Osteocyte (in vitro differentiated cells): ENCODE results near the gene KRTAP20-1. TPM values are rescaled to one million over a fixed set of nuclear protein-coding genes. Genes with fewer than 3 reads are reported as not detected.

Experiments used
- DNase-seq: peaks from one replicate; pipeline ENCODE4 v3.0.0; 2021; ENCODE audit warnings: mixed read lengths; ENCODE audit not compliant: unreplicated experiment; ENCODE audit errors: extremely low spot score
- H3K27ac Mint-ChIP-seq: one replicate; pipeline ENCODE4 v1.8.0; 2021; ENCODE audit warnings: mild to moderate bottlenecking, mixed read lengths; ENCODE audit not compliant: unreplicated experiment
- H3K27me3 Mint-ChIP-seq: one replicate; pipeline ENCODE4 v1.8.0; 2021; ENCODE audit warnings: mixed read lengths; ENCODE audit not compliant: unreplicated experiment
- H3K36me3 Mint-ChIP-seq: one replicate; pipeline ENCODE4 v1.8.0; 2021; ENCODE audit warnings: mixed read lengths; ENCODE audit not compliant: unreplicated experiment
- H3K4me1 Mint-ChIP-seq: one replicate; pipeline ENCODE4 v1.8.0; 2021; ENCODE audit warnings: mixed read lengths; ENCODE audit not compliant: unreplicated experiment
- H3K4me3 Mint-ChIP-seq: one replicate; pipeline ENCODE4 v1.8.0; 2021; ENCODE audit warnings: mild to moderate bottlenecking, moderate library complexity, mixed read lengths; ENCODE audit not compliant: unreplicated experiment
- H3K9me3 Mint-ChIP-seq: one replicate; pipeline ENCODE4 v1.8.0; 2021; ENCODE audit warnings: mixed read lengths; ENCODE audit not compliant: unreplicated experiment
- total RNA-seq: library from RNA; stranded (reverse); gene quantifications from 2 replicates; pipeline ENCODE4 v1.2.1, GENCODE V29; 2021
- TF ChIP-seq, protein P1 (sequence below): fragments of 200-600 bp; sonication (generic); IDR thresholded peaks from 2 replicates; pipeline ENCODE4 v1.5.0; 2021; ENCODE audit warnings: antibody characterized with exemption, mild to moderate bottlenecking, moderate library complexity

KRTAP20-1 gene
- total RNA-seq, 1 donor from 2014 or later, result not detected

DNA sequence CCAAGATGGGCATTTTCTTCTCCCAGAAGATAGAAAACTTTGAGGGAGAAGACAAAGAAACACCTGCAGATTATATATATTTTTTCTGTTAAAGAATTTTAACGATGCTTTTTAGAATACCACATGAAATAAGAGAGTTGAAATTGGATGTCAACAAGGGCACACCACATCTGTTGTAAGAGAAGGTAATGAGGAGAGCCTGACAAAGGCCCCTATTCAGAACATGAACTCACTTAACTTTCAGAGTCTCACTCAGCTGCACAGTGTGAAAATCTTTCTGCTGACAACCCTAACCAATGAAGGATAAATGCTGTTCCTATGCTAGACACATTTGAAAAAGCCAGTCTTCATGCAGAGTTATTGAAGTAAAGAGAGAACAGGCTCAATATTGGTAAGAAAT, 33.4 kb upstream of the KRTAP20-1 start:
- TF ChIP-seq, protein P1, sequence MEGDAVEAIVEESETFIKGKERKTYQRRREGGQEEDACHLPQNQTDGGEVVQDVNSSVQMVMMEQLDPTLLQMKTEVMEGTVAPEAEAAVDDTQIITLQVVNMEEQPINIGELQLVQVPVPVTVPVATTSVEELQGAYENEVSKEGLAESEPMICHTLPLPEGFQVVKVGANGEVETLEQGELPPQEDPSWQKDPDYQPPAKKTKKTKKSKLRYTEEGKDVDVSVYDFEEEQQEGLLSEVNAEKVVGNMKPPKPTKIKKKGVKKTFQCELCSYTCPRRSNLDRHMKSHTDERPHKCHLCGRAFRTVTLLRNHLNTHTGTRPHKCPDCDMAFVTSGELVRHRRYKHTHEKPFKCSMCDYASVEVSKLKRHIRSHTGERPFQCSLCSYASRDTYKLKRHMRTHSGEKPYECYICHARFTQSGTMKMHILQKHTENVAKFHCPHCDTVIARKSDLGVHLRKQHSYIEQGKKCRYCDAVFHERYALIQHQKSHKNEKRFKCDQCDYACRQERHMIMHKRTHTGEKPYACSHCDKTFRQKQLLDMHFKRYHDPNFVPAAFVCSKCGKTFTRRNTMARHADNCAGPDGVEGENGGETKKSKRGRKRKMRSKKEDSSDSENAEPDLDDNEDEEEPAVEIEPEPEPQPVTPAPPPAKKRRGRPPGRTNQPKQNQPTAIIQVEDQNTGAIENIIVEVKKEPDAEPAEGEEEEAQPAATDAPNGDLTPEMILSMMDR, result no peak
- no peak overlapping the region for H3K4me3 Mint-ChIP-seq
- H3K9me3 Mint-ChIP-seq, result no peaks in the 10 kb centered on the region
- no peaks in the 10 kb centered on the region for H3K4me1 Mint-ChIP-seq
- no peaks in the 10 kb centered on the region for H3K27me3 Mint-ChIP-seq
- no peak for DNase-seq
- no peaks in the 10 kb centered on the region for H3K36me3 Mint-ChIP-seq
- H3K27ac Mint-ChIP-seq, result no peak overlapping the region

DNA sequence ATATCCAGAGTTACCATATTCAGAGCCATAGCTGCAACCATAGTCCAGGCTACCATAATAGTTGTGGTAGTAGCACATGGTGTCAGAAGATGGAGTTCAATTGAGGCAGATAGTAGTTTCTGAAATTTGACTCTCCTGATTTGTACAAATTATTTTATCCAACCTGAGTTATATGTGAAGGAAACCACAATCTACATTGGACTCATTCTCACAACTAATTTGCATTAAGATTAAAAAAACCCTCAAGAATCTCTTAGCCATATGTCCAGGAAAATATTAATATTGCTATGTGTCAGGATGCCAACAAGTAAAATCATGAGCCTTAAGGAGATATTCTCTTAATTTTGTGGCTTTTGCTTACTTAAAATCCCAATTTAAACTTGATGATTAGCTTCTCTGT, 25.9 kb upstream of the KRTAP20-1 start, which contains the start of gene KRTAP22-2:
Gene KRTAP22-2 (minus strand): TSS at position 101 of the 400 bp plus-strand sequence.
- Mint-ChIP-seq H3K27me3 (no peaks in the 10 kb centered on the region), H3K27ac (no peak within 1 kb of the TSS), H3K4me3 (no peak within 1 kb of the TSS), H3K36me3 (no peaks in the 10 kb centered on the region), H3K4me1 (no peaks in the 10 kb centered on the region), H3K9me3 (no peaks in the 10 kb centered on the region)
- TF ChIP-seq, protein P1, result no peak
- no peak for DNase-seq

DNA sequence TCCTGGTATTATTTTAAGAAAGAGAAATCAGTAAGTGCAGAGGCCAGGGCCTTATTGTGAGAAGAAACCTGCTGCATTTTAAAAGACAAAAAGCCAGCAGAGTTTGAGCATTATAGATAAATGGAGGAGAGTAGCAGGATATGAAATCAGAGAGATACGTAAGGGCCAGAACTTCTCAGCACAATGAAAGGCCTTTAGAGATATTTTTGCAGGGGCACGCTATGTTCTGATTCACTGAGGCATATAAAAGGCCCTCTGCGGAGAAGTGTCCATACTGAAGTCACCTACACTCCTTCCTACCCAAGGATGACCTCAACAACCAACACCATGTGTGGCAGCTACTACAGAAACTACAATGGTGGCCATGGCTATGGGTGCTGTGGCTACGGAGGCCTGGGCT, 24.1 kb upstream of the KRTAP20-1 start, which contains the start of gene KRTAP6-3:
Gene KRTAP6-3 (plus strand): TSS at position 301 of the 400 bp plus-strand sequence. CDS start 6 bp downstream, at position 307.
- DNase-seq, result no peak
- no peaks in the 10 kb centered on the region for H3K27me3 Mint-ChIP-seq
- H3K9me3 Mint-ChIP-seq, result no peaks in the 10 kb centered on the region
- no peak within 1 kb of the TSS for H3K27ac Mint-ChIP-seq
- H3K36me3 Mint-ChIP-seq, result no peaks in the 10 kb centered on the region
- no peaks in the 10 kb centered on the region for H3K4me1 Mint-ChIP-seq
- TF ChIP-seq, protein P1, result no peak
- no peak within 1 kb of the TSS for H3K4me3 Mint-ChIP-seq

DNA sequence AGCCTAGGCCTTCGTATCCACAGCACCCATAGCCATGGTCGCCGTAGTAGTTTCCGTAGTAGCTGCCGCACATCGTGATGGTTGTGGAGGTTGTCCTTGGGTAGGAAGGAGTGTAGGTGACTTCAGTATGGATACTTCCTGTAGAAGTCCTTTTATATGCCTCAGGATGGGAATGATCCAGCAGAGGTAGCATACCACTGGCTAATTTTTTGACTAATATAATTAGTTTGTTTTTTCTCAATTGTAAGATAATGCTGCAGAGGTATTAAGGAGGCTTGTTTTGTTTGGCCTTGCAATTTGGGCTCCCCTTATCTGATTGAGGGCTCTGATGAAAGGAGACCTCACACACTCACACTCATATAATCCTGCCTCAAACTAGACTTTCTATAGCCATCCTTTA, 17.4 kb upstream of the KRTAP20-1 start, which contains the start of gene KRTAP6-2:
Gene KRTAP6-2 (minus strand): TSS at position 101 of the 400 bp plus-strand sequence. CDS start 28 bp downstream, at position 73.
- no peaks in the 10 kb centered on the region for H3K27me3 Mint-ChIP-seq
- no peak within 1 kb of the TSS for H3K27ac Mint-ChIP-seq
- DNase-seq, result no peak
- H3K4me1 Mint-ChIP-seq, result no peaks in the 10 kb centered on the region
- no peaks in the 10 kb centered on the region for H3K36me3 Mint-ChIP-seq
- H3K9me3 Mint-ChIP-seq, result peaks cover 5% of the 10 kb centered on the region
- H3K4me3 Mint-ChIP-seq, result no peak within 1 kb of the TSS
- TF ChIP-seq, protein P1, result no peak

DNA sequence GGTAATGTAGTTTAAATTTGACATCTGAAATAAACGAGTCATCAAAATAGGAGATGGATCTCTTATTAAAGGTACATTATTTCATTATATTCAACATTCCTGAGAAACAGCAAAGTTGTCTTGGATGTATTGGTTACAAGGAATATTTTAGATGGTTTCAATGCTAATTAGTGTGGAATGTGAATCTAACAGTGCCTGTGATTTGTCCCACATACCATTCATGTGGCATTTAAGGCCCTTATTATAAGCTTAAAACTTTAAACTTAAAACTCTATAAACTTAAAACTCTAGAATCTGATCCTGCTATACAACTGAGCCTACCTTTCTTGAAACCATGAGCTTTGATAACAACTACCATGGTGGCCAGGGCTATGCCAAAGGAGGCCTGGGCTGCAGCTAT, 15.4 kb upstream of the KRTAP20-1 start, which contains the start of gene KRTAP22-1:
Gene KRTAP22-1 (plus strand): TSS at position 301 of the 400 bp plus-strand sequence.
- TF ChIP-seq, protein P1, result no peak
- H3K4me1 Mint-ChIP-seq, result no peaks in the 10 kb centered on the region
- peaks cover 5% of the 10 kb centered on the region for H3K9me3 Mint-ChIP-seq
- H3K27ac Mint-ChIP-seq, result no peak within 1 kb of the TSS
- no peak within 1 kb of the TSS for H3K4me3 Mint-ChIP-seq
- no peak for DNase-seq
- no peaks in the 10 kb centered on the region for H3K36me3 Mint-ChIP-seq
- no peaks in the 10 kb centered on the region for H3K27me3 Mint-ChIP-seq
